H1 (cell line): Measurements from ENCODE around the gene ATG5.

ENCODE experiments used
- ATF2 ChIP-seq: IDR thresholded peaks from 2 replicates; pipeline ENCODE4 v1.6.1; 2012; ENCODE audit warnings: low read length, inconsistent platforms
- CBX5 ChIP-seq: fragments of 300-800, 300-1000 bp; sonication (generic); IDR thresholded peaks from 2 replicates; pipeline ENCODE4 v1.7.1; 2016; ENCODE audit warnings: antibody characterized with exemption, low read length, low read depth
- CEBPB ChIP-seq: IDR thresholded peaks from 2 replicates; pipeline ENCODE4 v1.6.1; 2012; ENCODE audit warnings: low read depth, low read length
- CHD2 ChIP-seq: IDR thresholded peaks from 2 replicates; pipeline ENCODE4 v1.6.1; 2012; ENCODE audit warnings: low read length, improper control_type of control experiment
- CREB1 ChIP-seq: IDR thresholded peaks from 2 replicates; pipeline ENCODE4 v1.6.1; 2012; ENCODE audit warnings: inconsistent platforms
- CTCF ChIP-seq, 3 experiments: IDR thresholded peaks; 1 replicate in 2 of 3; 2 replicates in 1 of 3; pipeline versions ENCODE4 v1.5.1 to v1.6.1; 2011; ENCODE audit warnings: low read length in 3 of 3, mild to moderate bottlenecking in 3 of 3, inconsistent platforms in 2 of 3, low read depth in 1 of 3, moderate library complexity in 1 of 3; ENCODE audit not compliant: insufficient read depth in 1 of 3; ENCODE audit errors: control extremely low read depth in 1 of 3
- EZH2 ChIP-seq: fragments of 200-600 bp; sonication (generic); IDR thresholded peaks from 2 replicates; pipeline ENCODE4 v1.7.1; 2012; ENCODE audit warnings: low read depth, mild to moderate bottlenecking, moderate library complexity, low read length, inconsistent platforms; ENCODE audit not compliant: severe bottlenecking
- KDM1A ChIP-seq: fragments of 200-600, 300-600 bp; sonication (generic); IDR thresholded peaks from 2 replicates; pipeline ENCODE4 v1.7.1; 2016; ENCODE audit warnings: mild to moderate bottlenecking, low read length, borderline replicate concordance
- KDM5A ChIP-seq: fragments of 200-600 bp; IDR thresholded peaks from 2 replicates; pipeline ENCODE4 v1.7.1; 2012; ENCODE audit warnings: mild to moderate bottlenecking, low read length, inconsistent platforms, mixed read lengths
- MAFK ChIP-seq: IDR thresholded peaks from 2 replicates; pipeline ENCODE4 v1.6.1; 2012; ENCODE audit warnings: low read depth, mild to moderate bottlenecking, improper control_type of control experiment, low read length
- POLR2A ChIP-seq, 2 experiments: IDR thresholded peaks; 1 replicate in 1 of 2; 2 replicates in 1 of 2; pipeline ENCODE4 v1.6.1; 2011; ENCODE audit warnings: low read depth in 2 of 2, low read length in 2 of 2, mild to moderate bottlenecking in 2 of 2; ENCODE audit errors: control extremely low read depth in 1 of 2
- POLR2AphosphoS5 ChIP-seq: IDR thresholded peaks from 2 replicates; pipeline ENCODE4 v1.6.1; 2011; ENCODE audit warnings: low read depth, low read length
- RNF2 ChIP-seq: fragments of 200-900, 300-1000 bp; sonication (generic); IDR thresholded peaks from 2 replicates; pipeline ENCODE4 v1.7.1; 2016; ENCODE audit warnings: borderline replicate concordance, low read depth, mild to moderate bottlenecking, antibody characterized with exemption, low read length; ENCODE audit not compliant: poor library complexity, severe bottlenecking; ENCODE audit errors: missing control alignments
- SP1 ChIP-seq: IDR thresholded peaks from 2 replicates; pipeline ENCODE4 v1.6.1; 2011; ENCODE audit warnings: low read depth, low read length

GRCh38 chr6:106287215-106287614, 38.3 kb downstream of the ATG5 start:
- TF ChIP-seq CREB1 (no peak), ATF2 (no peak), CTCF (IDR thresholded peaks at IDR 0.05; ENCODE audit: control extremely low read depth in 1 of 3, insufficient read depth in 1 of 3, low read depth in 1 of 3, low read length in 3 of 3) (no peak), SP1 (no peak), EZH2 (no peak), CBX5 (no peak), RNF2 (no peak), KDM5A (no peak), POLR2A (IDR thresholded peaks at IDR 0.05; ENCODE audit: control extremely low read depth in 1 of 2, low read depth in 2 of 2, low read length in 2 of 2) (no peak), POLR2AphosphoS5 (no peak), KDM1A (no peak), CEBPB (no peak), MAFK (no peak), CHD2 (no peak)
